GM12878 (cell line): Measurements from ENCODE around the gene ZBTB4. TPM values are rescaled to one million over a fixed set of nuclear protein-coding genes. Genes with fewer than 3 reads are reported as not detected.

Source experiments
- ATF7 ChIP-seq: fragments of 450-650 bp; IDR thresholded peaks from 2 replicates; pipeline ENCODE4 v1.6.1; 2016; ENCODE audit warnings: low read depth, mild to moderate bottlenecking
- BCL11A ChIP-seq: IDR thresholded peaks from 2 replicates; pipeline ENCODE4 v1.6.1; 2011; ENCODE audit warnings: low read depth, low read length
- BHLHE40 ChIP-seq, 2 experiments: fragments of 450-650 bp in 1 of 2; IDR thresholded peaks; 2 replicates each; pipeline ENCODE4 v1.6.1; 2011 to 2017; ENCODE audit warnings: low read depth in 2 of 2, borderline replicate concordance in 1 of 2, improper control_type of control experiment in 1 of 2, low read length in 1 of 2, mild to moderate bottlenecking in 1 of 2
- E2F4 ChIP-seq: IDR thresholded peaks from 2 replicates; pipeline ENCODE4 v1.6.1; 2012; ENCODE audit warnings: low read depth, low read length, improper control_type of control experiment
- EGR1 ChIP-seq, 2 experiments: IDR thresholded peaks; 1 replicate in 1 of 2; 2 replicates in 1 of 2; pipeline ENCODE4 v1.6.1; 2011 to 2012; ENCODE audit warnings: low read depth in 2 of 2, low read length in 2 of 2, borderline replicate concordance in 1 of 2, mild to moderate bottlenecking in 1 of 2, moderate library complexity in 1 of 2
- ELK1 ChIP-seq: IDR thresholded peaks from 2 replicates; pipeline ENCODE4 v1.6.1; 2012; ENCODE audit warnings: low read depth, low read length, improper control_type of control experiment
- GABPA ChIP-seq: IDR thresholded peaks from 2 replicates; pipeline ENCODE4 v1.6.1; 2014; ENCODE audit warnings: antibody characterized with exemption, low read depth, mild to moderate bottlenecking, inconsistent platforms
- IRF4 ChIP-seq: IDR thresholded peaks from 2 replicates; pipeline ENCODE4 v1.6.1; 2011; ENCODE audit warnings: low read depth, low read length
- MEF2A ChIP-seq: IDR thresholded peaks from 2 replicates; pipeline ENCODE4 v1.6.1; 2011; ENCODE audit warnings: low read depth, mild to moderate bottlenecking, low read length, moderate library complexity; ENCODE audit not compliant: insufficient read depth
- NFYA ChIP-seq: IDR thresholded peaks from 2 replicates; pipeline ENCODE4 v1.6.1; 2011; ENCODE audit warnings: low read depth, mild to moderate bottlenecking, low read length, improper control_type of control experiment, borderline replicate concordance
- NKRF ChIP-seq: fragments of 450-650 bp; conservative IDR thresholded peaks from 2 replicates; pipeline ENCODE4 v1.6.1; 2017; ENCODE audit warnings: mild to moderate bottlenecking, moderate library complexity
- PML ChIP-seq: IDR thresholded peaks from 2 replicates; pipeline ENCODE4 v1.6.1; 2012; ENCODE audit warnings: low read length, inconsistent platforms
- POU2F2 ChIP-seq: IDR thresholded peaks from 3 replicates; pipeline ENCODE4 v1.6.1; 2011; ENCODE audit warnings: low read depth, mild to moderate bottlenecking, low read length, borderline replicate concordance
- RBBP5 ChIP-seq: fragments of 200-600 bp; sonication (generic); conservative IDR thresholded peaks from 2 replicates; pipeline ENCODE4 v1.6.1; 2016
- SMC3 ChIP-seq: IDR thresholded peaks from 2 replicates; pipeline ENCODE4 v1.6.1; 2011; ENCODE audit warnings: low read length, improper control_type of control experiment, borderline replicate concordance
- SREBF1 ChIP-seq: IDR thresholded peaks from 2 replicates; pipeline ENCODE4 v1.6.1; 2012; ENCODE audit warnings: mild to moderate bottlenecking, low read length
- SREBF2 ChIP-seq: IDR thresholded peaks from 2 replicates; pipeline ENCODE4 v1.6.1; 2012; ENCODE audit warnings: mild to moderate bottlenecking, low read length
- STAT1 ChIP-seq: fragments of 450-650 bp; conservative IDR thresholded peaks from 2 replicates; pipeline ENCODE4 v1.6.1; 2014; ENCODE audit warnings: antibody characterized with exemption, mild to moderate bottlenecking
- TARDBP ChIP-seq: IDR thresholded peaks from 2 replicates; pipeline ENCODE4 v1.6.1; 2016; ENCODE audit warnings: borderline replicate concordance
- WRNIP1 ChIP-seq: IDR thresholded peaks from 2 replicates; pipeline ENCODE4 v1.6.1; 2011; ENCODE audit warnings: low read depth, low read length, improper control_type of control experiment, borderline replicate concordance
- ZBED1 ChIP-seq: IDR thresholded peaks from 2 replicates; pipeline ENCODE4 v1.6.1; 2016; ENCODE audit warnings: borderline replicate concordance
- ZNF687 ChIP-seq: fragments of 450-650 bp; IDR thresholded peaks from 2 replicates; pipeline ENCODE4 v1.6.1; 2017; ENCODE audit warnings: mild to moderate bottlenecking, moderate library complexity
- polyA plus RNA-seq, 11 experiments: library from polyadenylated mRNA; depleted of rRNA in 4 of 11; unstranded in 6 of 11; stranded (reverse) in 5 of 11; fragments of >200 nt; fragmentation: Nextera tagmentation in 4 of 11; fragmentation: Illumina TruSeq in 1 of 11; extraction: Ambion mirVana in 4 of 11; extraction: Trizol in 1 of 11; gene quantifications; 1 replicate in 1 of 11; 2 replicates in 10 of 11; pipeline versions ENCODE4 v1.2.1 to v1.2.3, GENCODE V29; 2011 to 2016; ENCODE audit warnings: inconsistent platforms in 2 of 11, missing spikeins in 2 of 11, low read depth in 1 of 11
- total RNA-seq, 4 experiments: library from RNA; depleted of rRNA in 3 of 4; stranded (reverse); fragments of >200 nt in 3 of 4; fragmentation: Illumina TruSeq in 1 of 4; extraction: Trizol in 1 of 4; gene quantifications; 2 replicates each; pipeline versions ENCODE4 v1.2.1 to v1.2.3, GENCODE V29; 2013 to 2021

ZBTB4 gene
- total and polyA plus RNA-seq, 10 of the 15 experiments (the other 5 are each of a cell fraction or from before 2014, with no cell fraction given): 2.0 to 14.9 (median 6.9) TPM

GRCh38 chr17:7484067-7484918 lies 4.9 kb upstream of the ZBTB4 start, which contains the start of gene POLR2A (continued):
- TF ChIP-seq MEF2A: peak; percentile 75; the same call in 1 of the 2 replicates
- TF ChIP-seq POU2F2: peak; percentile 100
- no peak for TF ChIP-seq GABPA
- TF ChIP-seq ZNF687: peak; percentile 99
- TF ChIP-seq E2F4: peak; percentile 76
- 0 out of 2 replicates have a peak, but pooled peaks have one; percentile 6 for TF ChIP-seq SMC3
- TF ChIP-seq PML: peak; percentile 100
- TF ChIP-seq IRF4: no peak
- no peak; the same call in 1 of the 2 replicates for TF ChIP-seq RBBP5
- TF ChIP-seq EGR1 (IDR thresholded peaks at IDR 0.05; ENCODE audit: borderline replicate concordance in 1 of 2, low read depth in 2 of 2, low read length in 2 of 2): peak; percentile 35 to 88
- 0 out of 2 replicates have a peak, but pooled peaks have one; percentile 70 for TF ChIP-seq STAT1
- no peak; the same call in 1 of the 2 replicates for TF ChIP-seq NKRF
- TF ChIP-seq ZBED1: peak; percentile 96
- TF ChIP-seq WRNIP1: peak; percentile 99; the same call in 1 of the 2 replicates
- TF ChIP-seq NFYA: no peak
- TF ChIP-seq SREBF1: peak; percentile 97
- 0 out of 2 replicates have a peak, but pooled peaks have one; percentile 6 for TF ChIP-seq SREBF2
- 0 out of 2 replicates have a peak, but pooled peaks have one; percentile 31 for TF ChIP-seq ELK1
- TF ChIP-seq BHLHE40 (IDR thresholded peaks at IDR 0.05; ENCODE audit: borderline replicate concordance in 1 of 2, low read depth in 2 of 2, low read length in 1 of 2): peak; percentile 92 to 96
- TF ChIP-seq TARDBP: peak; percentile 74; the same call in 1 of the 2 replicates
- TF ChIP-seq BCL11A: peak; percentile 6; the same call in 1 of the 2 replicates
- peak; percentile 99 for TF ChIP-seq ATF7
